A673 (cell line): ENCODE measurements around the gene IGFL3. TPM values are rescaled to one million over a fixed set of nuclear protein-coding genes. Genes with fewer than 3 reads are reported as not detected.

Experiments
- BruUV-seq: library from RNA; stranded (reverse); fragments of 400-500 nt; replicated peaks from 2 replicates; lab custom pipeline; 2021; lab: Mats Ljungman, UMichigan
- CTCF ChIA-PET: fragments of 300-600 bp; sonication (Branson Sonifier 250); formaldehyde crosslinking; loops from one replicate; lab custom pipeline; 2022; ENCODE audit warnings: antibody characterized with exemption; lab: Charles Lee
- POLR2A ChIA-PET: fragments of 300-600 bp; sonication (Branson Sonifier 250); formaldehyde crosslinking; loops from one replicate; lab custom pipeline; 2022; ENCODE audit warnings: antibody characterized with exemption; ENCODE audit not compliant: low non-redundant PET; lab: Charles Lee
- DNase-seq: peaks from one replicate; pipeline ENCODE4 v3.0.0-alpha.2; 2015; ENCODE audit warnings: low spot score
- H3K27ac ChIP-seq: fragments of 200-600 bp; sonication (generic); 2 replicates; pipeline ENCODE4 v1.5.1; 2016; ENCODE audit warnings: mixed run types, low read depth, mild to moderate bottlenecking, mixed read lengths, antibody characterized with exemption, low read length; ENCODE audit not compliant: poor library complexity, severe bottlenecking
- H3K27me3 ChIP-seq: fragments of 200-600 bp; sonication (generic); replicated peaks from 2 replicates; pipeline ENCODE4 v1.6.1; 2017; ENCODE audit warnings: mixed run types, low read depth, mild to moderate bottlenecking, mixed read lengths, antibody characterized with exemption, low read length; ENCODE audit not compliant: insufficient read depth, poor library complexity
- H3K36me3 ChIP-seq: fragments of 200-600 bp; sonication (generic); 2 replicates; pipeline ENCODE4 v1.6.1; 2016; ENCODE audit warnings: mixed run types, mild to moderate bottlenecking, mixed read lengths, antibody characterized with exemption, low read length; ENCODE audit not compliant: insufficient read depth, poor library complexity, severe bottlenecking
- H3K4me1 ChIP-seq: fragments of 200-600 bp; sonication (generic); 2 replicates; pipeline ENCODE4 v1.6.1; 2017; ENCODE audit warnings: mixed run types, mild to moderate bottlenecking, mixed read lengths, antibody characterized with exemption, low read length; ENCODE audit not compliant: insufficient read depth, poor library complexity, severe bottlenecking
- H3K4me3 ChIP-seq: fragments of 200-600 bp; sonication (generic); 2 replicates; pipeline ENCODE4 v1.5.1; 2016; ENCODE audit warnings: low read depth, mixed run types, mild to moderate bottlenecking, mixed read lengths, low read length; ENCODE audit not compliant: poor library complexity, severe bottlenecking
- H3K9me3 ChIP-seq: fragments of 200-600 bp; sonication (generic); 2 replicates; pipeline ENCODE4 v1.6.1; 2016; ENCODE audit warnings: mixed run types, low read depth, mild to moderate bottlenecking, mixed read lengths, antibody characterized with exemption, low read length; ENCODE audit not compliant: poor library complexity, severe bottlenecking
- CTCF ChIP-seq: fragments of 300-800, 200-600 bp; sonication (generic); conservative IDR thresholded peaks from 2 replicates; pipeline ENCODE4 v1.5.1; 2017; ENCODE audit warnings: low read depth, mild to moderate bottlenecking, antibody characterized with exemption, low read length, moderate library complexity, mixed read lengths
- EZH2 ChIP-seq: fragments of 200-600 bp; sonication (generic); IDR thresholded peaks from 2 replicates; pipeline ENCODE4 v1.6.1; 2017; ENCODE audit warnings: borderline replicate concordance, low read depth, mild to moderate bottlenecking, mixed read lengths, antibody characterized with exemption, low read length; ENCODE audit not compliant: poor library complexity, severe bottlenecking
- intact Hi-C: fragments of 100-400 bp; cut with micrococcal nuclease; formaldehyde crosslinking; loops from one replicate; pipeline ENCODE4 v1.10.0; 2022; ENCODE audit not compliant: unreplicated experiment
- total RNA-seq: library from RNA; stranded (reverse); gene quantifications from 2 replicates; pipeline ENCODE4 v1.2.3, GENCODE V29; 2021

The IGFL3 gene
- total RNA-seq, 1 experiment from 2014 or later: not detected

GRCh38 chr19:46126086-46126580, 1.6 kb upstream of the IGFL3 start:
- Histone ChIP-seq H3K36me3 (no peaks in the 10 kb centered on the region), H3K4me3 (no peak overlapping the region), H3K27me3 (no peaks in the 10 kb centered on the region), H3K4me1 (no peaks in the 10 kb centered on the region), H3K27ac (no peak overlapping the region), H3K9me3 (no peaks in the 10 kb centered on the region)
- no peak for TF ChIP-seq EZH2
- no peak for TF ChIP-seq CTCF
- ChIA-PET POLR2A (no interaction called here), CTCF (no interaction called here)
- intact Hi-C loops: no loop called here
- BruUV-seq: no TSS peak
- no peak for DNase-seq

- ChIA-PET CTCF (no interaction called here), POLR2A (no interaction called here)
- no TSS peak for BruUV-seq
- no peaks in the 10 kb centered on the region for H3K36me3 ChIP-seq
- no peak overlapping the region for H3K27ac ChIP-seq
- no peak overlapping the region for H3K4me3 ChIP-seq
- H3K9me3 ChIP-seq: no peaks in the 10 kb centered on the region
- TF ChIP-seq CTCF: no peak
- no peak for TF ChIP-seq EZH2
- intact Hi-C loops: no loop called here
- H3K27me3 ChIP-seq: no peaks in the 10 kb centered on the region
- H3K4me1 ChIP-seq: no peaks in the 10 kb centered on the region
- no peak for DNase-seq
These were observed 959 bp upstream of the IGFL3 start for GRCh38 chr19:46125447-46125846.

GRCh38 chr19:46118136-46118535, 6.4 kb downstream of the IGFL3 start:
- H3K9me3 ChIP-seq: no peaks in the 10 kb centered on the region
- H3K4me3 ChIP-seq: no peak overlapping the region
- no peaks in the 10 kb centered on the region for H3K27me3 ChIP-seq
- no peaks in the 10 kb centered on the region for H3K4me1 ChIP-seq
- POLR2A ChIA-PET: no interaction called here
- no peak for DNase-seq
- intact Hi-C loops: no loop called here
- no peak overlapping the region for H3K27ac ChIP-seq
- H3K36me3 ChIP-seq: no peaks in the 10 kb centered on the region
- BruUV-seq: no TSS peak
- CTCF ChIA-PET: no interaction called here
- no peak for TF ChIP-seq CTCF
- no peak for TF ChIP-seq EZH2
